Stimulated activated CD4-positive, alpha-beta T cell treated with anti-CD3 and anti-CD28 coated beads, TNF-alpha, amount 100 ng/mL, for 48 hours (primary cell): ENCODE measurements around the gene GRIP1.

Source experiments
- DNase-seq, 3 donors: peaks; one replicate each; pipeline ENCODE4 v3.0.0-alpha.2; 2020; ENCODE audit warnings: low read depth in 3 of 3

GRIP1 gene

DNA sequence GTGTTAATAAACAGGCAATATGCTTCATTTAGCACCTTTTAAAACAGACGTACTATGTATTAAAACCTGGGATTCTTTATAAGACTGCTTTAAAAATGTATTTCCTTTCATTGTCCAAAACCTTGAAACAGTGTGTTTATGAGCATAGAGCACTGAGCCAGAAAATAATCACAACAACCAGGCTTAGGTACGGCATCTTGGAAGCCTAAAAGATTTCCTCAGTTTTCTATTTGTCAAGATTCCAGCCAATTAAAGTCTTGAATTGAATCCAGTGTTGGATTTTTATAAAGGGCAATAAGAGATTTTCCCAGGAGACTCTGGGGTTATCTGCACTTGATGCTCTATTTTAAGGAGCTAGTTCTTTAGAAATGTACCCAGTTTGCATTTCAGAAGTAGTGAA is 80.3 kb downstream of the GRIP1 start:
- no peak for DNase-seq

- no peak for DNase-seq
Observed at GRCh38 chr12:66598079-66598478, 80.8 kb downstream of the GRIP1 start.

GRCh38 chr12:66596199-66596598 is 82.7 kb downstream of the GRIP1 start:
- no peak for DNase-seq

DNA sequence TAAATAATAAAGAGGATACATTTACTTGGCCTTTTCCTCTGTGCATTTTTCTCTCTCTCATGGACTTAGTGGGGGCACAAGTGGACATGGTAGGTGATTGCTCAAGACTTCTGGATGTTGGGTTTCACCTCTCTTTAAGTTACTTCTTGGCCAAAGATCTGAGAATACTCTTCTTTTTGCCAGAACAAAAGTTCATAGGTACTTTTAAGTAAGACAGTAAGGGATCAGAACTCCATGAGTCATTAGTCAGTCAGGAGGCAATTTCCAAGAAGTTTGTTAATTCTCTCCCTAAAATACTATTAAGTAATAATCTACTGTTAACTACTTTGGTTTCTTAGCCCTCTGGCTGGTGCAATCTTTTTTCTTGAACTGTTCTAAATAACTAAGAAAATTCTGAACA is 84.2 kb downstream of the GRIP1 start:
- DNase-seq = no peak

DNA sequence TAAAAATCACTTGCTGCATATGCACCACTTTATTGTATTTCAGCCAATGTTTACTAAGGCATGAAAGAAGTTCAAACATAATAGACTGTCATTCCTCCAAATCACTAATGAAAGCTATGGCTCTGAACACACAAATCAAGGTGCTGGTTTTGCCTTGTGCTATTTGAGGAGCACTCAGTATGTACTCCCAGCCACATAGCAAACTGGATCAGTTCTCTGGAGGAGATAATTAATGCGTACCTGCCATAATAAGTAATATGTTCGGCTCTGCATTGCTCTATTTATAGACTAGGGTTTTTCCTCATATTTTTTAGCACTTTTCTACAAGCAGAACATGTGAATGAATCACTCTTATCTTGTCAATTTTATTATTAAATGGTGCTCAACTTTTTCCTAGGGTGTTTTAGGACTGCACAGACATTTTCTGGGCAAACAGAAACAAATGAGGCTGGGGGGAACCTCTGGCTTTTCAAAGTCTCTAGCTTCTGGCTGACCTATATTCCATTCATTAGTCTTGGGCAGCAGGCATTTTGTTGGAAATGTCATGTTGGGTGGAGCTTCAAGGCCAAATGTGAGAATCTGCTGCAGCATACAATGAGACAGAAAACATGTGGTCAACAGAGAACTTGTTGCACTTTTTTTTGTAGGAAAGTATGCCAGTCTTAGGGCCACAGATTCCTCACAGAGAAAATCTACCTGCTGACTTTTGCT is 88.4 kb downstream of the GRIP1 start:
- no peak for DNase-seq

DNA sequence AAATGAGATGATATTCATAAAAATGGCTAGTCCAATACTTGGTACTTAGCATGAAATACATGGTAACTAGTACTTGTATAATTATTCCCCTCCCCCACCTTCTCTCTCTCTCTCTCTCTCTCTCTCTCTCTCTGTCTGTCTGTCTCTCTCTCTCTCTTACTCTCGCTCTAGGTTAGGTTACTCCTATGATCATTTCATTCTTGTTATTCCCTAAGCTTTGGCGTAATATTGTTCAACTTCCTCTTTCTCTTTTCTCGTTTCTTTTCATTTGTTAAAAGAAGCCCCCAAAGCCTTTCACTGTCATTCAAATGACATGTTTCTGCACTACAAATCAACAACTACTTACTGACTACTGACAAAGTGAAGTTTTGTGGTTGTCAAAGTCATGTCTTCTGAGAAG is 89.8 kb downstream of the GRIP1 start:
- no peak for DNase-seq

GRCh38 chr12:66587912-66588311 is 91.0 kb downstream of the GRIP1 start:
- DNase-seq = no peak

GRCh38 chr12:66584673-66585072 is 94.2 kb downstream of the GRIP1 start:
- DNase-seq = no peak

DNA sequence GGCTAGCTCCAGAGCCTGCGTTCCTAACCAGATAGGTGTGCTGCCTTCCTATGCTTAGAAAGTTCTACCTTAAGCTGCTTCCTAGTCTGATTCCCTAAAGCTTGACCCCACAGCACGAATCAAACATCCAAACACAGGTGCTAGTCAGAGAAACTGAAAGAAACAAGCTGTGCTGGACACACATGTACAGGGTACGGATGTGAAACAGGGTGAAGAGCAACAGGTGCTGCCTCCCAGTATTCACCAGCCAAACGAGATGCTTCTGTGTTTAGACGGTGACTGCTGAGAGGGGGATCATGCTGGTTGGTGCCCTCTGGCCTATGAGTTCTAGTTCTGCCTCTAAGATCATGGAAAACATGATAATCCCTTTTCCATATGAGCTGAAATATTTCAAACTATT is 105.3 kb downstream of the GRIP1 start:
- no peak for DNase-seq

- DNase-seq = no peak
Observed at GRCh38 chr12:66572845-66573244, 106.0 kb downstream of the GRIP1 start.

DNA sequence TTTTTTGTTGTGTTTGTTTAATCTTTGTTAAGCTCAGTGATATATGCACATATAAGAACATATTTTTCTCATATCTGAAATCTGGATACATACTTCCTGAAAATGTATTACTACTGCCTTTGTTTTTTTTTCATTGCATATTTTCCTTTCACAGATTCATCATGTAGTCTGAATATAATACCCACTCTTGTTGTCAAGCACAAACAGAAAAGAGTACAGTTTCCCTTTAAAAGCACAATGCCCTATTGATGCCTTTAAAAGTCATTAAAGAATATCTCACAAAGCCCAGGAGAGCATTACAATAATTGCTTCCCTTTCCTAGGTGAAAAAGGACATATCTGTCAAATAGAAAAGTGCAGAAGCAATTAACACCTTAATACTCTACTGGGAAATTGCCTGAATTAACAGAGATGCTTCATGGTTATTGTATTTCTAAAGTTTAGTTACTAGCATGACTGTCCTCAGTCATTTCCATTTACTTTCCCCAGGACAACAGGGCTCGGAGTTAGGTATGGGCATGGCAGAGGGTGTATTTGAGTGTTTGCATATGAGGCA is 107.4 kb downstream of the GRIP1 start:
- no peak for DNase-seq

DNA sequence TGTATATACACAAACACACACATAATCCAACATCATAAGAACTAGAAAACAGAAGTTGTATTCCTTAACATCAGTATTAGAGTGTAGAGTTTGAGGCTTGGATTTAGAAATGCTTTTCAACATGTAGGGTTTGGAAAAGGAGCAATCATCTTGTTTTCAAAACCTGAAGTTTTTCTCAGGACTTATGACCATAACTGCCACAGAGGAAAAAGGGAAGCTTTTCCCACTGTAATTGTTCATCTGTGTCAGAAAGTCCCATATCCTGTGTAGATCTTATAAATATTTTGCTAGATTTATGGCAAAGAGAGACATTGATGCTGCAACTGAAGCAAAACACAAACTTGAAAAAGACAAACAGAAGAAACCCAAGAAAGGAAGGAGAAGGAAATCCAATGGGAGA is 115.7 kb downstream of the GRIP1 start:
- DNase-seq = no peak

- no peak for DNase-seq
Observed at GRCh38 chr12:66555113-66555512, 123.8 kb downstream of the GRIP1 start.

- DNase-seq = no peak
Observed at GRCh38 chr12:66552716-66553115, 126.2 kb downstream of the GRIP1 start.

DNA sequence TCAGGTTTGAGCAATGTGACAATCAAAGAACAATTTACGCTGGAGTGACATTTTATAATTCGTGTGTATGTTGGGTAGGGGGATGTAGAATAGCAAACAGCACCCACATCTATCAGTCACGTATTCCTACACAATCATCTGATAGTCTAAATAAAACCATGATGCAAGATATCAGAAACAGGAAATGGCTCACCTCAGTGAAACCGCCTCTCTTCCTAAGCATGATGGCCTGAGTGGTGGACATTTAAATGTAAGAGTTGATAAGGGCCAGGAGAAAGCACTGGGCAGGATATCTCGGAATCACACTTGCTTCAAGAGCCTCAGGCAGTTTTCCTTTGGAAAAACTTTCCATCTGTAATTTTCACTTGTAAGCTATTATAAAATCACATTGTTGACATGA is 128.2 kb downstream of the GRIP1 start:
- DNase-seq = no peak

GRCh38 chr12:66549050-66549389 is 129.9 kb downstream of the GRIP1 start:
- no peak for DNase-seq

DNA sequence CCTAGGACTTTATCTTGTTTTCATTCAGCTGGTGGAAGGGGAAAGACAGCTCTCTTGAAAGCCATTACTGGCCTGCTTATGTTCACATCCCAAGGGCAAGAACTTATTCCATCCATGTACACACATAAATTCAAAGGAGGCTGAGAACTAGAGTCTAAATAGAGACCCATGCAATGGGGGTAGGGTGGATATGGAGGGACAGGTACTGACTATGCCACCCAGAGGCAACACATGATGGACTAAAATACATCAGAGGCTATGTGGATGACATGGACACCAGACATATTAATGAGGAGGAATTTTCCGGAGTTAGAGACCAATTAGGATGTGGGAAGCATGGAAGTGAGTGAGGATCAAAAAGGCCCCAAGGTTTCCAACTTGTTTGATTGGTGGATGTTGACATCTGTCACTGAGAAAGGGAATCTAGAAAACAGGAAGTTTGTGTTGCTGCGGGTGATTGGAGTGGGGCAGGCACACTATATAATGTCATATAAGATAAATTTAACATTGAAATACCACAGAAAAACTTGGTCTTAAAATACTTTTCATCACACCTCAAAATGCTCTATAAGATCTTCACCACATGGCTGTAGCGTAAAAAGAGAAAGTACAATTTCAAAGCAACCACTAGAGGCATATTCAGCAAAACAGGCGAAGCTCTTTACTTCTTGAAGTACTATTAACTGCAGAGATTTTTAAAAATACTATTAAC is 130.4 kb downstream of the GRIP1 start:
- DNase-seq = no peak

GRCh38 chr12:66541426-66541825 is 137.4 kb downstream of the GRIP1 start:
- no peak for DNase-seq

DNA sequence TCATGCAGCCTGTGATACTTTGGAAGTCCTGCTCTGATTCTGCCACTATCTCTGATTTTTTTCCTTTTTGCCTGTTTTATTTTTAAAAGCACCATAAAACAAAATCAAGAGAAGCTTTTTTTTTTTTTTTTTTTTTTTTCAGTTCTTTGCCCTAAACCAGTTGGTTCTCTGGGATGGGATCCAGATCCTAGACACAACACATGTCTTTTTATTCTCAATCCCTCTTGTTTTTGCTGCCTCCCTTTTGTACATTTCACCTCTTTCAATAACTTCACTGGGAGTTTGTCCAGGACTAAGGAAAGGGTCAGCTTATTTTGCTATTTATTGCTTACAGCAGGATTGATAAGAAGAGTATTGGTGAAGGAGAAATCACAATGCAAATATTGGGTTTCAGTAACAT is 139.4 kb downstream of the GRIP1 start:
- DNase-seq = no peak

- DNase-seq = no peak
Observed at GRCh38 chr12:66538970-66539369, 139.9 kb downstream of the GRIP1 start.

DNA sequence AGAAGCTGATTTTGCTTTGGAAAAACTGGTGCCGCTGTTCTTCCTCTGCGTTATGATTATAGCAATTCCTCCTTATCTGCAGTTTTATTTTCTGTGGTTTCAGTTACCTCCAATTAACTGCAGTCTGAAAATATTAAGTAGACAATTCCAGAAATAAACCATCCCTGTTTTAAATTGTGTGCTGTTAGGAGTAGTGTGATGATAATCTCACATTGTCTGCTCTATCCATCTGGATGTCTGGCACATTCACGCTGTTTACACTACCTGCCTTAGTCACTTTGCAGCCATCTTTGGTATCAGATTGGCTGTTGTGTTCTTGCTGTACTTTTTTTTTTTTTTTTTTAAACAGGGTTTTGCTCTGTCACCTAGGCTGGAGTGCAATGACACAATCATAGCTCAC is 141.0 kb downstream of the GRIP1 start:
- DNase-seq = no peak

DNA sequence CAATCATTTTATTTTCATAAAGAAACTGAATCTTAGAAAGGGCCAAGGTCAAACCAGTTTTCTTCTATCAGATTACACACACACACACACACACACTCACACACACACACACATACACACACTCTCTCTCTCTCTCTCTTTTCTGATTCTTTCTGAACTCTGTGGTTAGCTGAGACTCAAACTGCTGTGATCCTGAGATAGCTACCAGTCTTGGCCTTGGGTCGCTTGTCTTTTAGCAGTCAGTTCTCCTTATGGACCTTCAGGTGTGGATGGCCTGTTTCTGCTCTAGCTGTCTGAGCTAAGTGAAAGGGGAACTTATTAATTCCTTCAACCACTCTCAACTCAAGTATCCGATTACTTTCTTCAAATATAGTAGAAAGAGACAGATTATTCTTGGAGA is 145.1 kb downstream of the GRIP1 start:
- DNase-seq = no peak

- no peak for DNase-seq
Observed at GRCh38 chr12:66531766-66532165, 147.1 kb downstream of the GRIP1 start.

- no peak for DNase-seq
Observed at GRCh38 chr12:66529934-66530333, 148.9 kb downstream of the GRIP1 start.
